UCSD-AML1 (cell line): ENCODE measurements around the gene OR4A16.
A peak's percentile ranks its signal among the peaks of the same experiment; 100 is the strongest.

ENCODE experiments used
- DNase-seq: peaks from one replicate; lab custom pipeline; 2025; ENCODE audit not compliant: unreplicated experiment; lab: John Stamatoyannopoulos, UW

OR4A16 gene, protein sequence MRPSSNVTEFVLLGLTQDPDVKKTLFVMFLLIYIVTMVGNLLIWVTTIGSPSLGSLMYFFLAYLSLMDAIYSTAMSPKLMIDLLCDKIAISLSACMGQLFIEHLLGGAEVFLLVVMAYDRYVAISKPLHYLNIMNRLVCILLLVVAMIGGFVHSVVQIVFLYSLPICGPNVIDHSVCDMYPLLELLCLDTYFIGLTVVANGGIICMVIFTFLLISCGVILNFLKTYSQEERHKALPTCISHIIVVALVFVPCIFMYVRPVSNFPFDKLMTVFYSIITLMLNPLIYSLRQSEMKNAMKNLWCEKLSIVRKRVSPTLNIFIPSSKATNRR

DNA sequence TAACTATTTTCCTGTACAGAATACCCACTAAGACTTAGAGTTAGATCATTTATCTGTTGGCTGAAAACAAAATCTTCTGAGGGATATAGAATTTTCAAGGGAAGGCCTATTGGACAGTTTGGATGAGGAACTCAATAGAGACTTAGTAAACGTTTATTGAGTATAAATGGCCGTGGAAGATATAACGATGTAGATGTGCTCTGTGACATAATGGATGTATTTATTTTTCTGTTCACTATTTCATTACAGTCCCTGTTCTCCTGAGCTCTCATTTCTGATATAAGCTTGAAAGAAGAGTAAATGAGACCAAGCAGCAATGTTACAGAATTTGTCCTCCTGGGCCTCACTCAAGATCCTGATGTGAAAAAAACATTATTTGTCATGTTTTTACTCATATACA is at the start of gene OR4A16:
Gene OR4A16 (plus strand): TSS at position 301 of the 400 bp plus-strand sequence. CDS start 0 bp downstream, at position 301.
- DNase-seq = no peak

DNA sequence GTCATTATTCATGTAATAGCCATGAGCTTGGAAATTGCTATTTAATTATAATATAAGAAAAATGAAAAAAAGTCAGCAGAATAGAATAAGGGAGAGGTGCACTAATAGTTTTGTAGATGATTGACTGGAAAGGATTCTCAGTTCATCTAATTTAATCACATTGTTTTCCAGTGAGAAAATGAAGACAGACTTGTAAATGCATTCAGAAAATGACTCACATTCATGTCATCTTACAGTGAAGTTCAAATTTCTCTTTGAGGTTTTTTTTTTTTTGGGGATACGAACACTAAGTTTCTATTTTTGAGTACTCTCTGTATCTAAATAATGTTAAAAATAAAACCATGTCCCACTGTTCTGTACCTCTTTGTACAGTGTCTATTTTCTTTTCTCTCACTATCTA is 18.5 kb upstream of the OR4A16 start:
- no peak for DNase-seq

DNA sequence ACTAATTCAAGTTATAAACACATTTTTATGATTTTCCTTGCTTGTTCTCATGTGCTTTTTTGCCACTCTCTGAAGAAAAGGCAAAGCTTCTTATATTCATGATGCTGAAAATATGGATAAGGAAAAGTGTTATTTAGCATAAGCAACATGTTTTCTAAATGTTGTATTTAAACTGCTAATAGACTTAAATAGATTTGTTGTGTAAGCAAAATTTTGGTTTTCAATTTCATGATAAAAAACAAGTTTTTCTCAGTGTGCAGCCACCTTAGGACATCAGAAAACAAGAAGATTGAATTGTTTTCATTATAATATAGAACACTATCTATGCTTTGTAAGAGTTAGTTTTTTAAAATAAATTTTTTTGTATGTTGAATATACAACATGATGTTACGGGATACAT is 2.3 kb downstream of the OR4A16 start:
- no peak for DNase-seq

DNA sequence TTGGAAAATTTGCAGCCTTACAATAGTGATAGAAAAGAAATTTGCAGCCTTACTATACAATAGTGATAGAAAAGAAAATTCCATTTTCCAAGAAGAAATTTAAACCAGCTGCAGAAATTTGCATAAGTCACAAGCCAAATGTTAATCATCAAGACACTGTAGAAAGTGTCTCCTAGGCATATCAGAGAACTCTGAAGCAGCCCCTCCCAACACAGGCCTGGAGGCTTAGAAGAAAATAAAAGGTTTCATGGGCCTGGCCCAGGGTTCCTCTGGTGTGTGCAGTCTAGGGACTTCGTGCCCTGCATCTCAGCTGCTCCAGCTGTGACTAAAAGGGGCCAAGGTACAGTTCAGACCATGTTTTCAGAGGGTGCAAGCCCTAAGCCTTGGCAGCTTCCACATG is 6.0 kb downstream of the OR4A16 start:
- no peak for DNase-seq

DNA sequence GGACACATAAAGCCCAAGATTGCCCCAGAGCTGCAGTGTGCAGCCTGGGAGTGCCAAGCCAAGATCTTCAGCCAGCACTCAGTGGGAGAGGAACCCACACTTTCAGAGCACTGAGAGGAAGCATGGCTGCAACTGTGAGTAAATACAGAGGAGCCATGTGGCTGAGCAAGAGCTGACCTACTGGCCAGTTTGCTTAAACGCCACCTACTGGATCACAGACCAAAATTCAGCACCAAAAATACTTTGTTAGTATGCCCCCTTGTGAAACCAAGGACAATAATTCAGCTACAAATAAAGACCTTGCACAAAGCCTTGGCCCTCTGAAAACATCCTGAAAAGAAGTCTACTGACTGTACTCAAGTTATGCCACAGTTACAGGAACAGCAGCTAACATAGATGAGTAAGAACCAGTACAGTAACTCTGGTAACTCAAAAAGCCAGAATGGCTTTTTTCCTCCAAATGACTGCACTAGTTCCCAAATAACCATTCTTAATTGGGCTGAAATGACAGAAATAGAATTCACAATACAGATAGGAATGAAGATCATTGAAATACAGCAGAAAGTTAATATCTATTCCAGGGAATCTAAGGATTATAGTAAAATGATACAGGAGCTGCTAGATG is 14.7 kb downstream of the OR4A16 start:
- DNase-seq = peak; percentile 10

DNA sequence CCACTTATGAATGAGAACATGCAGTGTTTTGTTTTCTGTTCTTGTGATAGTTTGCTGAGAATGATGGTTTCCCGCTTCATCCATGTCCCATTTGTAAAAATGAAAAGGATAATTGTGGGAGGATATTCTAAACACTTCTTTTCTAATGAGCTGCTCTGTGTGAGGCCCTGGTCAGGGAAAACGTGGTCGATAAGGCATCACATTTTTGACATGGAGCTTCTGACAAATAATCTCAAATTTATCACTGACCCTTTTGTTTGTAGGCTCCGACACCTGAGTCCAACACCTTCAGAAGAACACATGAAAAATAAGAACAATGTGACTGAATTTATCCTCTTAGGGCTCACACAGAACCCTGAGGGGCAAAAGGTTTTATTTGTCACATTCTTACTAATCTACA is 24.7 kb downstream of the OR4A16 start, which contains the start of gene OR4A15:
Gene OR4A15 (plus strand): TSS at position 301 of the 400 bp plus-strand sequence. CDS start 0 bp downstream, at position 301.
- no peak for DNase-seq
